Lower lobe of right lung (tissue), 2 donors: ENCODE data around the gene KLHL22. TPM values are rescaled to one million over a fixed set of nuclear protein-coding genes. Genes with fewer than 3 reads are reported as not detected.
"Not testable (repeated sequence)": the region's sequence is repeated elsewhere in the genome, so short reads cannot be mapped to it uniquely, and the experiment has no call there.

Experiments
- ATAC-seq, 2 donors: fragments of 200-7000 bp; cut with Tn5 transposase; one replicate each; pipeline ENCODE4 v1.9.1; 2020 to 2022; ENCODE audit warnings: mild to moderate bottlenecking in 2 of 2, moderate library complexity in 2 of 2
- DNase-seq: peaks from one replicate; pipeline ENCODE4 v3.0.0-alpha.2; 2020
- H3K27ac ChIP-seq: fragments of 200-600 bp; one replicate; pipeline ENCODE4 v1.8.0; 2022
- H3K27me3 ChIP-seq: fragments of 200-600 bp; one replicate; pipeline ENCODE4 v1.8.0; 2022; ENCODE audit warnings: low read depth
- H3K36me3 ChIP-seq: fragments of 200-600 bp; one replicate; pipeline ENCODE4 v1.8.0; 2022; ENCODE audit warnings: mild to moderate bottlenecking
- H3K4me1 ChIP-seq: fragments of 200-600 bp; one replicate; pipeline ENCODE4 v1.8.0; 2022
- H3K4me3 ChIP-seq: fragments of 200-600 bp; one replicate; pipeline ENCODE4 v1.8.0; 2022; ENCODE audit warnings: mild to moderate bottlenecking
- H3K9me3 ChIP-seq: fragments of 200-600 bp; one replicate; pipeline ENCODE4 v1.8.0; 2022
- CTCF ChIP-seq: fragments of 200-600 bp; IDR thresholded peaks from one replicate; pipeline ENCODE4 v1.8.0; 2022; ENCODE audit warnings: antibody characterized with exemption, mild to moderate bottlenecking
- intact Hi-C: fragments of 100-400 bp; cut with DNase I; formaldehyde crosslinking; loops from one replicate; pipeline ENCODE4 v1.11.0; 2022
- total RNA-seq: library from RNA; stranded (reverse); fragmentation: NEBNext Ultra II Directional; extraction: Animal tissue kit (Norgen Biotek cat#: 25700); gene quantifications from one replicate; pipeline ENCODE4 v1.2.1, GENCODE V29; 2021
- donor health status: DM: no; HTN: yes; CAD: no; lungs with severe emphysema.

Gene KLHL22
- total RNA-seq, 1 donor from 2014 or later = 24.0 TPM

DNA sequence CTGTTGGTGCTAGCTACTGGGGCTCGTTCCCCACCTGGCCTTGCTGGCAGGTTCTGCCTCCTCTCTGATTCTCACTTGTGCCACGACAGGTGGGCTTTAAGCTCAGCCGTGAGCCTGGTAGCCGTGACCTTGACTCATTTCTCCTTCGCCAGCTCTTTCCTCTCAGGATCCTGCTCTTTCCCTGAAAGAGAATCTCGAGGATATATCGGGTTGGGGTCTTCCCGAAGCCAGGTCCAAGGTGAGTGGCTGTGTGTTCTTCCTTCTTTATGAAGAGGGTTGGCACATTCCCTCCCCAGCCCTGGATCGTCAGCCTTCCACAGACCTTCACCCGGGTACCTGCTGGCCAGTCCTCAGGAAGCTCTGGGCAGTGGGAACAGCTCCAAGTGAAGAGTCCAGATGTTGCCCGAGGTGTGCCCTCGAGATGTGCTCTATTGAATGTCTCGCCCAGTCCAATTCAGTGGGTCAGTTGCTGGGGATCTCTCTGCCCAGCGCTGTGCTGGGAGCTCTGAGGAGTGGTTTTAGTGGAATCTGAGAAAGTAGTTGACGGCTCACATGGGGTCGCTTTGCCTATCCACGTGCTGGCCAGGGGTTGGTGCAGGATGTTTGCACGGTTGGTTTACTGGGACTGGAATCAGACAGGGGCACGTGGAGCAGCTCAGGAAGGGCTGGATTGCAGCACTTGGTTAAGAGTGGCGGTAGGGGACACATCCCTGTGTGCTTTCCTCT lies 100.3 kb downstream of the KLHL22 start:
- Histone ChIP-seq H3K4me1 (peaks cover 18% of the 10 kb centered on the region), H3K27ac (no peak overlapping the region), H3K9me3 (no peaks in the 10 kb centered on the region), H3K4me3 (peak overlapping the region; percentile 76), H3K36me3 (peaks cover 2% of the 10 kb centered on the region), H3K27me3 (no peaks in the 10 kb centered on the region)
- intact Hi-C loops = no loop called here
- no peak for TF ChIP-seq CTCF
- ATAC-seq (no peak), DNase-seq (no peak)

DNA sequence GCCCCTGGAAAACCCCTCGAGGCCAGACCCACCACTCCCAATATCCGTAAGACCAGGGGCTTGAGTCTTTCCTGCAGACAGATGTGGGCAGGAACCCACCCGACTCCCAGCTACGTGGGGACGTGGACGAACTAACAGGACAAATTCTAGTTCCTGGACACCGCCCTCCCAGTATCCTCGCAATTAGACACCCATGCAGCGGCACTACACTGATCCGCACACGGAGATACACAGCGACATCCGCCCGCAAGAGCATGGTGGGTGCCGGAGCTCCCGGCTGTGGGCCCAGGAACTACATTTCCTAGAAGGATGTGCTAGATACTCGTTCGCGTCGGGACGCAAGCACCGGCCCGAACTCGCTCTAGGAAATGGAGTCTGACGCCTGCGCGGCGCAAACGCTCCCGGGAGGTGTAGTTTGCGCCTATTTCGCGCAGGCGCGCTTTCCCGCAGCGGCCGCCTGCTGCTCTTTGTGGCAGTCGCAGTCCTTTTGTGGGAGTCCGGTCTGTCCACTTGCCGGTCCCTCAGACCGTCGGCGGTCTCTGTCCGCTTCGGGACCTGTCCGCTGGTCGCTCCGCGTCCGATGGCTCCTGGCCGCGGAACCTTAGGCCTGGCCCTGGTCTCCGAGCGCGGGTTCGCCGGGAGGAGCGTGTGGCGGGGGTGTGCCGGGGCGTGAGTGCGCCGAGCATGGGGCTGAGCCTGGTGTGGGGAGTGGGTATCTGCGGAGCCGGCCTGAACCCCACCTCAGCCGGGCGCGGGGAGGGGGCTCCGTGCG lies 101.7 kb downstream of the KLHL22 start, which contains the start of gene ZNF74:
TSS of gene ZNF74 (plus strand) at position 447 of the 772 bp plus-strand sequence. CDS start 478 bp downstream, outside the sequence.
- no peak for TF ChIP-seq CTCF
- ATAC-seq = peak; percentile 97 to 98

GRCh38 chr22:20392983-20393704 lies 102.5 kb downstream of the KLHL22 start:
- peak overlapping the region; percentile 80 for H3K27ac ChIP-seq
- intact Hi-C loops = no loop called here
- H3K4me1 ChIP-seq = peaks cover 18% of the 10 kb centered on the region
- H3K4me3 ChIP-seq = peak overlapping the region; percentile 76
- no peaks in the 10 kb centered on the region for H3K27me3 ChIP-seq
- peak; percentile 2 to 9 for ATAC-seq
- no peak for TF ChIP-seq CTCF
- no peaks in the 10 kb centered on the region for H3K36me3 ChIP-seq
- no peak for DNase-seq
- no peaks in the 10 kb centered on the region for H3K9me3 ChIP-seq

More for the DNA sequence above, 101.7 kb downstream of the KLHL22 start, which contains the start of gene ZNF74:
- intact Hi-C loops = no loop called here
- peaks cover 18% of the 10 kb centered on the region for H3K4me1 ChIP-seq
- peak within 1 kb of the TSS; percentile 80 for H3K27ac ChIP-seq
- no peaks in the 10 kb centered on the region for H3K9me3 ChIP-seq
- H3K36me3 ChIP-seq = no peaks in the 10 kb centered on the region
- H3K27me3 ChIP-seq = no peaks in the 10 kb centered on the region
- H3K4me3 ChIP-seq = peak within 1 kb of the TSS; percentile 76
- DNase-seq = peak; percentile 95

- H3K4me1 ChIP-seq = peaks cover 18% of the 10 kb centered on the region
- H3K36me3 ChIP-seq, H3K9me3 ChIP-seq, ATAC-seq, DNase-seq, intact Hi-C loops, H3K27ac ChIP-seq, H3K4me3 ChIP-seq, H3K27me3 ChIP-seq: not testable (repeated sequence)
Measured at GRCh38 chr22:20392365-20392881, 103.2 kb downstream of the KLHL22 start.

Other genes starting within 250 kb of the KLHL22 start
- gene RTN4R, start 227.5 kb downstream of the KLHL22 start, total RNA-seq = 9.6 TPM
- gene DGCR6L, start 175.7 kb downstream of the KLHL22 start, total RNA-seq = 31.1 TPM
- 12.3 TPM for gene ZNF74, start 101.6 kb downstream of the KLHL22 start, total RNA-seq
- 12.6 TPM for gene SCARF2, start 58.0 kb downstream of the KLHL22 start, total RNA-seq
- 105 TPM for gene MED15, start 11.8 kb upstream of the KLHL22 start, total RNA-seq